GM12873 (cell line): Measurements from ENCODE around the gene PDIA5.

Experiments
- TF ChIP-seq, protein P1 (sequence below): IDR thresholded peaks from 2 replicates; pipeline ENCODE4 v1.5.1; 2012; ENCODE audit warnings: low read depth, mild to moderate bottlenecking, moderate library complexity, low read length, control low read depth; ENCODE audit not compliant: insufficient read depth; ENCODE audit errors: missing control alignments

Gene PDIA5

DNA sequence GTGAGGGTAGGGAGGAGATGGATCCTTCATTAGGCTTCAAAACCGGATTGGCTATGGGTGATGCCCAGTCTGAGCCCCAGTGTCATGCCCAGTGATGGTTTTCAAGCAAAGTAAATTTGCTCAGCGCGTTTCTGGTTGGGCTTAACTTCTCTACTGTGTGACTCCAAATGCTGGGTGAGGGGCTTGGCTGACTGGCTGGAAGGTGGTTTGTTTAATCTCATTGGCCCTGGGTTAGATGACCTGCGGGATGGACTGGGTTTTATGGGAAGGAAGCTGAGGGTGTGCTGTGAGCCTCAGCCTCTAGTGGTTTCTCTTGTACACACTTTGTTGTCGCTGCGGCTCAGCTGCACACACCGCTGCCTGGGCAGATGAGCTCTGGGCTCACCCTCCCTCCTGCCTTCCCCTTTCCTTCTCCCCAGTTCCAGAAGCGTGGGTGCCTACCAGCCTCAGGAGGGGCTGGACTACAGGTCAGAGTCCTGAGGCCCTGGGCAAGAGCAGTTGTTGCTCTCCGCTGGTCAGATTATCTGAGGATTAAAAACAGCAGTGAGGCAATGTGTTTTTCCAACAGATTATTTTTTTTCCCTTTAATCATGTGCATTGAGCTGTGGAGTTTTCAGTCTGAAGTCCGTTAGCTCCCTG is 18.6 kb downstream of the PDIA5 start:
- TF ChIP-seq, protein P1, sequence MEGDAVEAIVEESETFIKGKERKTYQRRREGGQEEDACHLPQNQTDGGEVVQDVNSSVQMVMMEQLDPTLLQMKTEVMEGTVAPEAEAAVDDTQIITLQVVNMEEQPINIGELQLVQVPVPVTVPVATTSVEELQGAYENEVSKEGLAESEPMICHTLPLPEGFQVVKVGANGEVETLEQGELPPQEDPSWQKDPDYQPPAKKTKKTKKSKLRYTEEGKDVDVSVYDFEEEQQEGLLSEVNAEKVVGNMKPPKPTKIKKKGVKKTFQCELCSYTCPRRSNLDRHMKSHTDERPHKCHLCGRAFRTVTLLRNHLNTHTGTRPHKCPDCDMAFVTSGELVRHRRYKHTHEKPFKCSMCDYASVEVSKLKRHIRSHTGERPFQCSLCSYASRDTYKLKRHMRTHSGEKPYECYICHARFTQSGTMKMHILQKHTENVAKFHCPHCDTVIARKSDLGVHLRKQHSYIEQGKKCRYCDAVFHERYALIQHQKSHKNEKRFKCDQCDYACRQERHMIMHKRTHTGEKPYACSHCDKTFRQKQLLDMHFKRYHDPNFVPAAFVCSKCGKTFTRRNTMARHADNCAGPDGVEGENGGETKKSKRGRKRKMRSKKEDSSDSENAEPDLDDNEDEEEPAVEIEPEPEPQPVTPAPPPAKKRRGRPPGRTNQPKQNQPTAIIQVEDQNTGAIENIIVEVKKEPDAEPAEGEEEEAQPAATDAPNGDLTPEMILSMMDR, result peak; percentile 17

DNA sequence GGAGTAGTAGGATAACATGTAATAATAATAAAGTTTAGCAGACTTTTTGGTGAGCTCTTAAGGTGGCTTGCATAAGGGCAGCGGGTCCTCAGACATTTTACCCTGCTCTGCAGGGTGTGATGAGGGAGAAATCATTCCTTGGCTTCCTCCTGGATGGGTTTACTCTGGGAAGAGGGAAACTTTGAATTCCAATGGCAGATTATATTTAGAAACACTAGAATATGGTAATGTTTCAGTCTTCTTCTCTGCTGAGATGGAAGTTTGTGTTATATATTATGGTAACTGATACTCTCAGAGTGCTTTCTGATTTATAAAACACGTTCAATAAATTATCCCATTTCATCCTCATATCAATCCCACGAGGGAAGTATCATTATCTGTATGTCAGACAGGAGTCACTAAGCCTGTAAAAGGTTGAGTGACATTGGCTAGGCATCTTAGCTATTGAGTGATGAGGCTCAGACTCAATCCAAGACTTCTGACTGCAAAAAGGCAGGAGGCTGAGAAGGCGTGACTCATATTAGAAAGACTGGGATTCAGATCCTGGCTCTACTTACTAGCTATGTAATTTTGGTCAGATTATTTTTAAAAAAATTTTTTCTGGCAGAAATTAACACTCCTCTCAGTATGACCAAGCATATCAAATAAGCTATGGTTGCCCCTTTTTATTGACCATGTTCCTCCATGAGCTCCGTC is 19.3 kb downstream of the PDIA5 start:
- TF ChIP-seq, protein P1, result no peak

DNA sequence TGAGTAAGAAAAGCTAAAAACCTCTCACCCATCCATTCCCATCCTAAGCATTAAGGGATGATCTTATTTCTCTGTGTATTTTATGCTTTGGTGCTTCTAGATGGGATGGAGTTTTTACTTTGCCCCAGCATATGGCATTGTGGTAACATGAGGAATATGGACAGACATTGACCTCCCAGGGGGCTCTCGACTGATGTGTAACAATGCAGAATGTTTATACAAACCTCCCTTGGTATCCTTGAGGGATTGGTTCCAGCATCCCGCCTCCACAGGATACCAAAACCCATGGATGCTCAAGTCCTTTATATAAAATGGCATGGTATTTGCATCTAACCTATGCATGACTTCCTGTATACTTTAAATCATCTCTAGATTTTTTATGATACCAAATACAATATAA is 21.6 kb downstream of the PDIA5 start:
- TF ChIP-seq, protein P1, result no peak

DNA sequence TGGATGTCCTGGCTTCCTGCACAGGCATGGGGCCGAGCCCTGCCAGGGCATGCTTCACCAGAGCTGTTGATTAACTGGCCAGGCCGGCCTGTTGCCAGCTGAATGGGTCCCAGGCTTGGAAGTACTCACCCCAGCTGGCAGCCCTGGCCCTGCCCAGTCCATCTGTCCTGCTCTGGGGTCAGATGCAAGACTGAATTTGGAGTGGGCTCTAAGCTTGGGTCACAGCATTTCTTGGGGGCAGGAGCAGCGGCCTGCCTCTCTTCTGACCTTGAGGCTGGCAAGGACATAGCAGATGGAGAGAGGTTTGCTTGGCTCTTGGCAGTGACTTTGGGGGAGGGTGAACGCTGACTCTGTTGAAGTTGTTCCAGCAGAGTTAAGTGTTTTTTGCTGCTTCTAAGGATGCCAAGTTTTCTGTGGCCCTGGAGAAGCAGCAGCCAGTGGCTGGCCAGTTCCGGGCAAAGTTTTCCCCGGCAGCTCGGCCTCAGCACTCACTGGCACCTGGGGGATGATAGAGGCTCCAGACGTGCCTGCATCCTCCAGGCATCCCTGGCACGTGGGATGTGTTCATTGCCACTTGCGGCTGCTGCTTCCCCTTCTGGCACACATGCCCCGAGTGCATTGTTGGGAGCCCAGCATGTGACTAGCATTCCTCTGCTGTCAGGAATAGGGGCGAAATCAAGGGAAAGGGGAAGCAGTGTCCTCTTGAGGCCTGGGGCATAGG is 22.9 kb downstream of the PDIA5 start:
- TF ChIP-seq, protein P1, result no peak

DNA sequence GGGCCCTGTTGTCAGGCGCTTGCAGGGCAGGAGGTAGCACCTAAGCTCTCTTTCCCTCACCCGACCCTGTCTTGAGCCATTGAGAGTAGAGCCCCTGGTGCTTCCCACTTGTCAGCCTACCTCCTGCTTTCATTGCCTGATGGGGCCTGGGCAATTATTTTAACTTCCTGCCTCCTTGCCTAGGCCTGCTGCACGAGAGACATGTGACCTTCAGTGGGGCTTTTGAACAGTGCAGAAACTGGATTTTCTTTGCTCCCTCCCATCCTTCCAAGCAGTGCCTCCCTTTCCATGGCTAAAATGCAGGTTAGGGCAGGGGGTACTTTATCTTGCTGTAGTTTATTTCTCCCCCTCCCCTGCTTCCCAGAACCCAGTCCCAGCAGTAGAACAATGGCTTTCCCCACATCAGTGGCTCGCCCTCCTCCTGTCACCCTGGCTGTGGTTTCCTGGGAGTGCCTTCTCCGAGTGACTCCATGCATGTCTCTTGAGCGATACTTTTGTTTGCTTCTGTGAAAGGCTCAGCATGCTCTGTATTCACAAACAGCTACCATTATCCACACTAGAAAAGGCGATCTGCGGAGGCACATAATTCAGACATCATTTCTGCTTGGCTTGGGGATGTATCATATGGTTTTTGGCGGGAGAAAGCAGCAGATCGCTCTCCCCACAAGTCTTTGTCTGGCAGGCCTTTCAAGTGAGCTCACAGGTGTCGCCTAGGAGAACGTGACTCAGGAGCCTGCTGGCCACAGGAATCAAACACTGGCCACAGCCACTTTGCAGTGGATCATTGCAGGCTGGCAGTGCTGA is 24.1 kb downstream of the PDIA5 start:
- TF ChIP-seq, protein P1, result no peak

DNA sequence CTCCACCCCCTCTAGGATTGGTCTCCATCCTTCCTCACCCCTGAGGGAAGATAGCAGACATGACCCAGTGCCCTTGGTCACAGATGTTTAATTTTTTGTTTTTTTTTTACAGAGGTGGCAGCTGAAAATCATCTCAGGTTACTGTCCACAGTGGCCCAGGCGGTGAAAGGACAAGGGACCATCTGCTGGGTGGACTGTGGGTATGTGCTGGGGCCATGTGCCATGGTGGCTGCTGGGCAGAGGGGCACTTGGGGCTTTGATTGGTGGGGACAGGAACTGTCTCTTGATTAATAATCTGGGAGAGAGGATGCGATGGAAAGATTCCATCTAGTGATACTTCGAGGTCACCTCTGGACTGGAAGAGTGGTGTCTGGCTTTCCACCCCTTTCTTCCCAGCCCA is 25.4 kb downstream of the PDIA5 start:
- TF ChIP-seq, protein P1, result no peak
